GM15510 (cell line): ENCODE measurements around the gene BARX2.

ENCODE experiments used
- POLR2A ChIP-seq: IDR thresholded peaks from 3 replicates; pipeline ENCODE4 v1.6.1; 2011; ENCODE audit warnings: borderline replicate concordance; ENCODE audit not compliant: insufficient read length; ENCODE audit errors: extremely low read depth

BARX2 gene

GRCh38 chr11:129416080-129416820 lies 40.6 kb downstream of the BARX2 start:
- TF ChIP-seq POLR2A, result no peak

- TF ChIP-seq POLR2A, result no peak
Observed at GRCh38 chr11:129417458-129417857, 41.8 kb downstream of the BARX2 start.

DNA sequence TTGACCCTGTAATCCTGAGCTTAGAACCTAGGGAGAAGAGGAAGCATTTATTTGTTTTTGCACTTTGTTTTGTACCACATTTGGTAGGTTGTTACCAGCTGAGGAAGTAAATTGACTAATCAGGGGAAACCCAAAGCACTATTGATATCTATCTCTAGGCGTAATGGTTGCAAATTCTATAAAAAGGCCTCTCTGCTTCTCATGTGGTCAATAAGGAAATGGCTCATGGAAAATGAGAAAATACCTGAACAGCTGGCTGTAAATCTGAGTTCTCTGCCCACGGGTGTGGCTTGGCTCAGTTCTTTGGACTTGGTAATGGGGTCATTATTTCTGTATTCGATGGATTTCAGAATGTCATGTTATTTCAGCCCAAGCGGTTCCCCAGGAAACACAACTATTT lies 42.4 kb downstream of the BARX2 start:
- TF ChIP-seq POLR2A, result no peak

DNA sequence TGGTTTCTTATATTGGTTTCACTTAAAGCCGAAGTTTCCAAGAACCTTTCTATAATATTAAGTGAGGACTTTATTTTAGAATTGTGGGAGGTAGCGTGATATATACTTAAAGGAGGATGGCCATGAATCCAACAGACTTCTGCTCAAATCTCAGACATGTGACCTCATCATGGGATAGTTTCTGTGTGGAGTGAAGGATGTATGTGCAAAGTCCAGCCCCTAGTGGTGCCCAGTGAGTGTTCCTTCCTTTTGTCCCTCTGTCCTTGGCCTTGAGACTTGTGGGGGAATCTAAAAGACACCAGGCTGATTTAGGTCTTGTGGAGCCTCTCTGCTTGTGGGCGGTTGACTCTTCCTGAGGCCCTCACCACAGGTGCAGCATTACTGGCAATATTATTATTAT lies 43.7 kb downstream of the BARX2 start:
- TF ChIP-seq POLR2A, result no peak

GRCh38 chr11:129423426-129423825 lies 47.8 kb downstream of the BARX2 start:
- TF ChIP-seq POLR2A, result no peak

DNA sequence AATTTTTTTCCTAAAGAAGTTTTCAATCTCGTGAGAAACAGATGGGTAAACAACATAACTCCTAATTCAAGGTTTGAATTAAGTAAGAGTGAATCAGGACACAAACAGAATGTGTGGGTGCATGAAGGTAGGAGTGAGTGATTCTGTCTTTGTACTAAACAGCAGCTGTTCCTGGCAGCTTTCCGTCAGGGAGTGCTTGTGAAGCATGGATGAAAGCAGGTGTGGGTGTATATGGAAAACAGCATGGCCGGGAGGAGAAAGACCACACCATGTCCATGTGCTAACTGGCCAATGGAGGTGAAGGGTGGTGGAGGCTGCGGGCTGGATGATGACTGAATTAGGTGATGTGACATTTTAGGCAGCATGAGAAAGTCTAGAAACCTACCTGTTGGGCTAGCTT lies 49.6 kb downstream of the BARX2 start:
- no peak for TF ChIP-seq POLR2A

DNA sequence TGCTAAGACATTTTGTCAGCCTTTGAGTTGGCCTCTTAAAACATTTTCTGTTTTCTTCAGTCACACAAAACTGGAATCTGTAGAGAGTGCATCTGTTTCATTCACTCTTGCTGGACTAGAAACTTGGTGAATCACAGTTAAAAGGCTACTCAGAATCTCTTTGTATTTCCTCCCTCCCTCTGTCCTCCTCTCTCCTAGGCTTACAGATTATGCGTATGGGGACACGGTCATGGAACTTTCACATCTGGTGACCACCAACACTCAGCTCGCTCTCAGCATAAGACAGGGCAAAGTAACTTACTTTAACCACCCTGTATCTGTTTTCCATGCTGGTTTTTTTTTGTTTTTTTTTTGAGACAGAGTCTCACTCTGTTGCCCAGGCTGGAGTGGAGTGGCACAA lies 50.4 kb downstream of the BARX2 start:
- TF ChIP-seq POLR2A, result no peak

GRCh38 chr11:129426776-129427175 lies 51.1 kb downstream of the BARX2 start:
- TF ChIP-seq POLR2A, result no peak

- TF ChIP-seq POLR2A, result no peak
Observed at GRCh38 chr11:129427376-129427775, 51.7 kb downstream of the BARX2 start.

DNA sequence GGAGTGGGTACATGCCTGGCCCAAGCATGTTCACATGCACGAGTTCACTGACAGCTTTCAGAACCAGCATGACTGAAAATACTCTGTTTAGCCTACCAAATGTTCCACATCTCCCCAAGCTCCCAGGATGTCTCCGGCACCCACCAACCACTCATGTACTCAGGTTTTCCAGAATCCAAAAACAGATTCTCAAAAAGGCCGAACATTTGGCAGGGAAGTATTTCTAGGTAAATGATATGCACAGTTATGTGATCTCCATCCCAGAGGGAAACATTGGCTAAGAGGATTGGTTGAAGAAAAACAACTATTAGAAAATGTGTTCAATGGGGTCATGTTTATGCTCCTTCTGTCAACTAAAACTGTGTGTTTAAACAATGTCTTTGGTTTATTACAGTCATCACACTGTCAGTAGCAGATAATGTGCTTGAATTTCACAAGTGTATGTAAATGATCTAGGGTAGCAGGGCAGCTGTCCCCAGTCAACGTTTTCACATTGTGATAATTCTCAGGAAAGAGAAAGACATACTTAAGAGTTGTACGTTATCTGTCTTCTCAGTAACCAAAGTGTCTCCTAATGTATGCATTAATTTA lies 52.3 kb downstream of the BARX2 start:
- TF ChIP-seq POLR2A, result no peak

- TF ChIP-seq POLR2A, result no peak
Observed at GRCh38 chr11:129428557-129428956, 52.9 kb downstream of the BARX2 start.

GRCh38 chr11:129434641-129435498 lies 59.2 kb downstream of the BARX2 start:
- no peak for TF ChIP-seq POLR2A

DNA sequence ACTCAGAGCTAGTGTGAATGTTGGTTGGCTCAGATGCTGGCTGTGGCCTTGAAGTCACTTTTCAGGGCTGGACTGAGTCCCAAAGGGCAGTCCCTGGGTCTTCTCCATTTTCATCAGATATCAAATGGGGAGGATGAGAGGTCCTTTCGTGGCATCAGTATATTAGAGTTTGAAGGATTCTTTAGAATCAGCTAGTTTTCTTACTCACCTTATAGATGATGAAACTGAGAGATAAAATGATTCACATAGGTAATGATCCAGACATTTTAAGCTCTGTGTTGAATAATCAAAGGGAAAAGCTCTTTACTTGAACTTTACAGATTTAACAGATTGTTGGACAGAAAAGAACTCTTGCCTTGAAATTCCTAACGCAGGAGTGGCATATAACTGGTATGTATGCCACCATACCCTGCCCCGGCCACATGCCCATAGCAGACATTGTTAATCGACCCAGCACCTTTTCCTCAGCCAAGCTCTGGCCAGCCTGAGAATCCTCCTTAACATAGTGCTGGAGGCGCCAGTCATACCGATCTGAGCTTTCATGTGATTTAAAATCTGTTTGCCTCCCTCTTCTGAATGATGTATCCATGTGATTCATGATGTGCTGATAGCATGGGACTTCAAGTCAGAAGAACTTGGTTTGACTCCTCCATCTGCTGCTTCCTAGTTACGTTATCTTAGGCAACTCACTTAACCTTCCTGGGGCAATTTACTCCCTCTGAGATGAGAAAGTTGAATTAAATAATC lies 60.0 kb downstream of the BARX2 start:
- no peak for TF ChIP-seq POLR2A

GRCh38 chr11:129436573-129436972 lies 60.9 kb downstream of the BARX2 start:
- no peak for TF ChIP-seq POLR2A

DNA sequence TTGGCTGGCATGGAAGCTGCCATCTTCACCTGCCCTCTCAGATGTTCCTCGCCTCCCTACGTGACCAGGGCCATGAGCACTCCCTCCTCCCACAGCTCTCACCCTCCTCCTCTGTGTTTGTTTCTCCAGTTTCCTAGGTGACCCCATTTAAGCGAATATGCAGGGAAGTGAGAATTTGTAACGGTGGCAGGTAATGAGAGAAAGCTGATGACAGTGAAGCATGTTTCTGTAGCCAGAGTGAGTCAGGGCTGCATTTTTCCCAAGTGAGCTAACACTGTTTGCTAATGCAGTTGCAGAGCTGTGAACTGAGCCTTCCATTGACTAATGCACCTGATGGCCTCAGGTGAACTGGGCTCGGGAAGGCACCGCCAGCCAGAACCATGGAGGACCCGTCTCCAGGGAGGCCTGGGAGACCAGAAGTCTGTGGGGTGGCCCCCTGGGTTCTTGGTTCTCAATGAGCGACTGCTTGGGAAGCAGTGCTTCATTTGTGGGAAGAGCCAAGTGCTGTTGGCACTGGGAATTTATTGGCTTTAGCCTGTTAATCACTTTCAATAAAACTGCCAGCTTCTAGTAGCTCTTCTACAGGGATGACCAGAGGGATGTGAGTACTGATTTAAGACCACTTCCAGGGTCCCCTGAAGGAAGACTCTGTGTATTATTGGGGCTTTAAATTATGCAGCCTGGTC lies 64.5 kb downstream of the BARX2 start:
- no peak for TF ChIP-seq POLR2A

- no peak for TF ChIP-seq POLR2A
Observed at GRCh38 chr11:129442171-129442570, 66.5 kb downstream of the BARX2 start.
